Measurements from ENCODE around the gene ZC3H12C. TPM values are rescaled to one million over a fixed set of nuclear protein-coding genes. Genes with fewer than 3 reads are reported as not detected.

The ZC3H12C gene
- total and polyA plus RNA-seq, 2 of the 13 experiments (the other 11 are each of a cell fraction or from before 2014, with no cell fraction given), result 2.4 to 5.7 TPM

GRCh38 chr11:110147962-110148709 lies 54.9 kb downstream of the ZC3H12C start:
- ATAC-seq, result no peak
- FAIRE-seq, result no peak
- no peaks in the 10 kb centered on the region for H3K4me1 ChIP-seq (ENCODE audit: insufficient read depth, low read length)
- TF ChIP-seq ZNF574 (CRISPR knock-in tag; IDR thresholded peaks at IDR 0.05) (no peak), TMF1 (CRISPR knock-in tag; IDR thresholded peaks at IDR 0.05; ENCODE audit: low read depth) (no peak), ZNF891 (CRISPR knock-in tag; IDR thresholded peaks at IDR 0.05) (no peak), ZFP62 (CRISPR knock-in tag; IDR thresholded peaks at IDR 0.05) (no peak), ZNF335 (CRISPR knock-in tag; IDR thresholded peaks at IDR 0.05) (no peak), IKZF1 (IDR thresholded peaks at IDR 0.05) (no peak), ZNF792 (CRISPR knock-in tag; IDR thresholded peaks at IDR 0.05) (no peak), SYNCRIP (IDR thresholded peaks at IDR 0.05; ENCODE audit: insufficient read depth, low read depth, low read length) (no peak), DRAP1 (CRISPR knock-in tag; IDR thresholded peaks at IDR 0.05) (no peak), BCL6 (CRISPR knock-in tag; IDR thresholded peaks at IDR 0.05) (no peak), RXRA (CRISPR knock-in tag; IDR thresholded peaks at IDR 0.05) (no peak), ZNF773 (CRISPR knock-in tag; IDR thresholded peaks at IDR 0.05; ENCODE audit: borderline replicate concordance) (no peak), ATRX (CRISPR knock-in tag; IDR thresholded peaks at IDR 0.05; ENCODE audit: borderline replicate concordance) (no peak), POLR2AphosphoS5 (IDR thresholded peaks at IDR 0.05; ENCODE audit: low read depth, low read length) (no peak), KLF11 (CRISPR knock-in tag; IDR thresholded peaks at IDR 0.05) (no peak), ZNF333 (CRISPR knock-in tag; IDR thresholded peaks at IDR 0.05; ENCODE audit: borderline replicate concordance) (no peak), ZNF775 (CRISPR knock-in tag; IDR thresholded peaks at IDR 0.05; ENCODE audit: borderline replicate concordance) (no peak), TFE3 (CRISPR knock-in tag; IDR thresholded peaks at IDR 0.05) (no peak), PAF1 (CRISPR knock-in tag; IDR thresholded peaks at IDR 0.05) (no peak), ZNF883 (CRISPR knock-in tag; IDR thresholded peaks at IDR 0.05; ENCODE audit: not compliant biosample characterization) (no peak)
- intact Hi-C loops (cut with micrococcal nuclease; ENCODE audit: unreplicated experiment) (no loop called here), in situ Hi-C loops (cut with HindIII; ENCODE audit: extremely low pct_ligation_motif_present, low pct_unique_long_range_greater_than_20kb) (no loop called here)
- WGBS (ENCODE audit: low lambda C conversion rate), result 96% methylated on average over 3 of the region's 3 CpGs
- DNase-seq (ENCODE audit: low spot score), result no peak
- H3K27ac ChIP-seq (ENCODE audit: extremely low read length, insufficient read depth, low read length), result no peak overlapping the region
- H3K4me3 ChIP-seq (replicated peaks in 1 of 3; ENCODE audit: insufficient read depth in 1 of 3, low read depth in 2 of 3, low read length in 3 of 3), result no peak overlapping the region
- BruUV-seq (replicated peaks), result no TSS peak
- H4K20me1 ChIP-seq (ENCODE audit: insufficient read depth, low read length), result no peaks in the 10 kb centered on the region
- ChIA-PET POLR2A (no interaction called here), CTCF (ENCODE audit: low intra/inter-chr PET ratio, low total read pairs) (no interaction called here)
- H3K9ac ChIP-seq (ENCODE audit: insufficient read depth, low read depth, low read length), result no peak overlapping the region
- H2AFZ ChIP-seq (ENCODE audit: low read length), result no peak overlapping the region
- no peak overlapping the region for H3K4me2 ChIP-seq (ENCODE audit: low read depth, low read length)
- no peaks in the 10 kb centered on the region for H3K36me3 ChIP-seq (replicated peaks in 1 of 2; ENCODE audit: control insufficient read depth in 1 of 2, insufficient read depth in 2 of 2, low read length in 2 of 2)
- no peaks in the 10 kb centered on the region for H3K79me2 ChIP-seq (ENCODE audit: insufficient read depth, low read length)
- no peaks in the 10 kb centered on the region for H3K27me3 ChIP-seq (ENCODE audit: control insufficient read depth in 1 of 2, insufficient read depth in 2 of 2, low read length in 2 of 2)
- no peaks in the 10 kb centered on the region for H3K9me3 ChIP-seq (ENCODE audit: low read length)
